ENCODE results near the gene ZNF771.

DNA sequence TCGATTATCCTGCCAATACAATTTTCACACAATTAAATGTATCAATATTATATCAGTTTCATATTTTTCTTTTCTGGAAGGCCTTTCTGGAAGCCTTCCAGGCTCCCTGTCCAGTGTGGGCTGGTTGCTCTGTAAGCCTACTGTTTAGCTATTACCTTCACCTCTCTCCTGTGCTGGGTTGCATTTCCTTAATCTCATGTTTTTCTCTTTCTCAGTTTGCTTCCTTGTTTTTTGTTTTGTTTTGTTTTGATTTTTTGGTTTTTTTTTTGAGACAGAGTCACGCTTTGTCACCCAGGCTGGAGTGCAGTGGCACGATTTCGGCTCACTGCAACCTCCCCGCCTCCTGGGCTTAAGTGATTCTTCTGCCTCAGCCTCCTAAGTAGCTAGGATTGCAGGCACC lies 31.4 kb downstream of the ZNF771 start:
- TF ChIP-seq POLR2A (IDR thresholded peaks at IDR 0.05) (no peak), CTCF (IDR thresholded peaks at IDR 0.05) (no peak), EP300 (IDR thresholded peaks at IDR 0.05) (no peak)
